Measurements from ENCODE around the gene RNF126. TPM values are rescaled to one million over a fixed set of nuclear protein-coding genes. Genes with fewer than 3 reads are reported as not detected.

RNF126 gene
- total RNA-seq, 1 donor from 2014 or later, result 53.0 TPM

DNA sequence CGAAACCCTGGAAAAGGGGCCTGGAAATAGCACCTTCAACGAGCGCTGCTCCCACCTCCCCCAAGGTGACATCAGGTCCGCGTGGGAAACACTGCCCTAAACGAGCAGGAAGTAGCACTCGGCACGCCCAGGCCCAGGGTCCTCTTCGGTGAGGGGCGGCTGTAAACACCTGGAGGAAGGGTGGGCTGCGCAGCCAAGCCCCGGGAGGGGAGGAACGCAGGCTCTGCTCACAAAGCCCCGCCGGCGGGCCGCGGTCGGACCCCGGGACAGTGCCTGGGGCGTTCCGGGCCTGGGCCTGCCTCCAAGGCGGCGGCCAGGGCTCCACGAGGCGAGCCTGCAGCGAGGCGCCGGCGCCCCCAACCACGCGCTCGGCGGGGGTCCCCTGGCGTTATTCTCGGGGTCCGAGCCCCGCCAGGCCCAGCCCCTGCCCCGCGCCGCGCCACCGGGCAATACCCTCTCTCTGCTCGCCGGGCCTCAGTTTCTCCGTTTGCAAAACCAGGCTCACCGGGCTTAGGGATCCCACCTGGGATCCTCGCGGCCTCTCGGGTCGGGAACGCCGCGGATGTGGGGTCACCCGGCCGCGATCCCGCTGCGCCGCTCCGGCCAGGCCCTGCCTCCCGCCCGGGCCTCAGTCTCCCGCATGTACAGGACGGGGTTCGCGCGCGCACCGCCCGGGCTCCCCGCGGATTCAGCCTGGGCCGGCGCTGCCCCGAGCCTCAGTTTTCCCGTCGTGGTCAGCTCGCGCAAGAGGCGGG is 630 bp downstream of the RNF126 start:
- peak; percentile 17 for ATAC-seq

DNA sequence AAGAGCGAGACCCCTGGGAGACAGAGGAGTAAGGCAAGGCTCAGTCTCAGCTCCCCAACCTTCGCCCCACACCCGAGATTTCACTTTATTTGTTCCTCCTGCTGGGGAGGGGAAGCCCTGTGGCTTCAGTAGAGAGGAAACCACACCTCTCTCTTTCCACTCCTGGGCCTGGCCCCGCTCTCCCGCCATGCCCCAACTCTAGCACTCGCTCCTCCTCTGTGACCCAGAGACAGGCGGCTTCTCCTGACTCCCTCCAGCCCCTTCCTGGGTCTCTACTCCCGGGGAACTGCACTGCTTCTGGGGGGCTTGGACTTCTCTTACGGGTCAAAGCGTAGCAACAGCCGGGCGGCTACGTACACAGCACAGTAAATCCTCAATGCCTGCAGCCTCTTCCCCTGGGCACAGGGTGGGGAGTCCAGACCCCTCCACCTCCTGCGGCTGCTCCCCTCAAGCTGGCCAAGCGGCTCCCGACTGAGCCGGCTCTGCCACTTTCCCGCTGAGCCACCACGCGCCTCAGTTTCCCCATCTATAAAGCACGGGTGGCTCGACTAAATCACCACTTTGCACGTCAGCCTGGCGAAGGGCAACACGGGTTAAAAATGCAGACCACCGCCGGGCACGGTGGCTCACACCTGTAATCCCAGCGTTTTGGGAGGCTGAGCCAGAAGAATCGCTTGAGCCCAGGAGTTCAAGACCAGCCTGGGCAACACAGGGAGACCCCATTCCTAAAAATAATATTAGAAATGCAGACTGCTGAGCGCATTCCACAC is 1.4 kb downstream of the RNF126 start:
- ATAC-seq, result peak; percentile 9

DNA sequence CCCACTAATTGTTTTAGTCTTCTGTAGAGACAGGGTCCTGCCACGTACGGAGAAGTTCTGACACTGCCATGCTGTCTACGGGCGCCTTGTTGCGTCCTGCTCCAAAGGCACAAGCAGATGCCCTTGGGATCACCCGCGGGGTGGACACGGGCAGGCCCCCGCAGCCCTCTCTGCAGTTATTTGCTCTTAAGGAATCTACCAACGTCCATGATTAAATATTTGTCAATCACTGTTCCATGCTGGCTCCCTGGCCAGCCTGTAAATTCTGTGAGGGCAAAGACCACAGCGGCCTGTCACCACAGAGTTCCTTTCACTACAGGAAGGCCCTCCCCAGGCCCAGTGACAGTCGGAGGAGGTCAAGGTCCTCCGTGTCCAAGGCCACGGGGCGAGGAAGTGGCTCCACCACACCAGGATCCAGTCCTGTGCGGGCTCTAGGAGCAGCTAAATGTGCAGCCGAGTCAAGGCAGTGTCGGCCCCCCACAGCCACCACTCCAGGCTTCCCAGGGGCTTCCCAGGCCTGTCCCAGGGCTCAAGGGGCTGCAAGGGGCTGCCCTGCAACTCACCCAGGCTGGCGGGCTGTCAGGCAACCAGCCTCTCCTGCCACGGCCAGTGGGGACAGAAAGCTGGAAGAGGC is 2.1 kb downstream of the RNF126 start:
- no peak for ATAC-seq

DNA sequence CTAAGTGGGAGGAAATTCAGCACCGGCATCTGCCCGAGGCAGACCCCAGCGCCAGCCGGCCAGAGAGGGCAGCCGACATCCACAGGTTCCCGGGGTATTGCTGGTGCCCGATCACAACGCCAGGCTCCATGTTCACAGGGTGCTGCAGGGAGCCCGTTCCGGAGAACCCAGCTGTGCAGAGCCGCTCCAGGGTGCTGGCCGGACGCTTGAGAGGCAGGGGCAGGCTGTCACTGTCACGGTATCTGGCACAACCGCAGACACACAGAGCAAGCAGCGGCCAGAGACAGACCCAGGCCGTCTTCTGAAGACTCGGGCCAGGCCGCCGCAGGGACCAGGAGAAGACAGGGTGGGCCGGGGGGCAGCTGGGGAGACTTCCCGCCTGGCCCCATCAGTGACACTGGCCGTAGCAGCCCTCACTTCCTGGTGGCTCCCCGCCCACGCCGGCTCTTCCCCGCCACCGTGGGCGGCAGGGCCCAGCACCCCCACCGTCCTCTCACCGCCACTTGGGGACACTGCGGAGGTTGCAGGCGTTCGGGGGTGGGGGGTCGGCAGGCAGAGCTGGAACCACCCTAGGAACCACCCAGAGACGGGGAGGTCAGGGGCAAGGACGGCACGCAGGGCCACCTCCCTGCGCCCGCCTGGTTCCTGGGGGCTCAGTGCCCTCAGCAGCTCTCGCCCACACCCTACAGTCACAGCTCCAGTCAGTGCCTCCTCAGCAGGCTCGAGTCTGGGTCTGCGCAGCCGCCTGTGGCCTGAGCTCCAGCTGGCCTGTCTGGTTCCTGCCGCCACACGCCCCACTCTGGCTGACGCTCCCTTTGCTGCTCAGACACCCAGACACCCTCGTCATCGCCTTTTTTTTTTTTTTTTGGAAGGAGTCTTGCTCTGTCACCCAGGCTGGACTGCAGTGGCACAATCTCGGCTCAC is 3.8 kb downstream of the RNF126 start:
- ATAC-seq, result peak; percentile 74

DNA sequence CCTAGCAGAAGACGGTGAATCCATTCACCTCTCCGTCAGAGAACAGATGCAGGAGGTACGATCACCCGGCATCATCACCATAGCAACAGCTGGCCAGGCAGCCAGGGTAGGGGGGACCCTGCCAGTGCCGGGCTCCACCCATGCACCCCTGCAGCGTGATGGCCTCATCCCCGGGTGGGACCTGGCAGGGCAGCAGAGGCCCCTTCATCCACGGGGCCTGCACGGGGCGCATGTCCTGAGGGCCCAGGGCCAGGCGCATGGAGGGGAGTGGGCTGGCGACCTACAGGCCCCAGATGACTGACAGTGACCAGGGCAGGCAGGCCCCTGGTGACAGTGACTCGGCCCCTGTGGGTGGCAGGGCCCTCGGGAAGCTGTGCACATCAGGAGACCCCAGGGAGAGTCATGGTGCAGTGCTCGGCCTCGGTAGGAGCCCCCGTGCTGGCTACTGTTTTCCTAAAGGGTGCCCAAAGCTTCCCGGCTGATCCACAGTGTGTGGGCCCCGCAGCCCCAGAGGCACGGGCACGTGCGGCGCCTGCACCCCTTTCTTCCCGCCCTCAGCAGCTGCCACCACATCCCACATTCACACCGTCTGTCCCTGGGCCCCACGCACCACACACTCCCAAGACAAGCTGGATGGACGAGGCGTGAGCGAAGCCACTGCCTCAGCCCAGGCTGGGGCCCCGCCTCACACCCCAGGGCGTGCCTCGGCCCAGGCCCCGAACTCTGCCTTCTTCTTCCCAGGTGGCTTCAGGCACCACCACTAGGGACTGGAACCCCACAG is 4.8 kb downstream of the RNF126 start:
- peak; percentile 35 for ATAC-seq

DNA sequence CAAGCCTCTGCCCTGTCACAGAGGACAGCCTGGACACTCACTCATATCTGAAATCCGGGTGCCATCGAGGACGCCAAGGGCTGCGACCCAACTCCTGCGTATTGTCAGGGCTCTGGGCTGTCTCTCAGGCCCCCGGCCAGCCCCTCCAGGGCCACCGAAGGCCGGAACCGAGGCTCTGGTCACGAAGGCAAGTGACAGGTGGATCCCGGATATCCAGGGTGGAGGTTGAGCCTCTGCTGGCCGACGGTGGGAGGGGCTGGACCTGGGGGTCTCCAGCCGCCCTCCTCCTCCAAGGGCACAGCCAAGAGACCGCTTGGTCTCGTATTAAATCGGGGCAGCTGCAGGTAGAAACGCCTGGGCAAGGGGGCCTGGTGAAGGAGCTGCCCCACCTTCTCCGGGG is 5.4 kb downstream of the RNF126 start:
- ATAC-seq, result no peak

DNA sequence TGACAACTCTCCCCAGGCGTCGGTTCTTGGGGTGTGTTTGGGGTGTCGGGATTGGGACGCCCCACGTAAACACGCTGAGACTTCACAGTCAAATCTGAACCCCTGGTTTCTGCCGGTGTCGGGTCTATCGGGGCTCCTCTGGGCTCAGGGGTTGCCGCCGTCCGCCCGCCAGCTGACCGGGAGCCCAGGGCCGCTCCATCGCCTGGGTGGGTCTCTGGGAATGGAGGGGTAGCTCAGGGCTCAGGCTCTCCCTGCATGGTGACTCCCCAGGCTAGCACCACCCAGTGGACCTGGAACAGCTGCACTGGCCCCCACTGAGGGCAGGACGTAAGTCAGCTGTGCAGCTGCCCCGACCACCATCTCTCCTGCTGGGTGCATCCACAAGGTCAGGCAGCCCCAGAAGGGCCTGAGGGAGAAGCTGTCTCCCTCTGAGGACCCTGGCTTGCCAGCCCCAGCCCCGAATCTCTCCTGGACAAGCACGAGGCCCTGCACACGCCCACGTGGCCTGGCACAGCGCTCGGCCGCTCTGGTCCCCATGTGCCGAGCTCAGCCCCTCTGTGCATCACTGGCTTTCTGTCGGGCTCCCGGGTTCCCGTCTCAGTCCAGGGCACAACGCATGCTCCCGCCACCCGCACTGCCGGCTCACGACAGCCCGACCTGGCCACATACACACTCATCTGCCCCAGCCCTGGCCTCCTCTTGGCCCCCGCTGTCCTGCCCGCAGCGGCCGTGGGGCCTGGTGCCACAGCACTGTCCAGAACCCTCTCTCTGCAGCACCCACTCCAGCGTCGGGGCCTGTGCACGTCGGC is 6.1 kb downstream of the RNF126 start:
- ATAC-seq, result no peak

DNA sequence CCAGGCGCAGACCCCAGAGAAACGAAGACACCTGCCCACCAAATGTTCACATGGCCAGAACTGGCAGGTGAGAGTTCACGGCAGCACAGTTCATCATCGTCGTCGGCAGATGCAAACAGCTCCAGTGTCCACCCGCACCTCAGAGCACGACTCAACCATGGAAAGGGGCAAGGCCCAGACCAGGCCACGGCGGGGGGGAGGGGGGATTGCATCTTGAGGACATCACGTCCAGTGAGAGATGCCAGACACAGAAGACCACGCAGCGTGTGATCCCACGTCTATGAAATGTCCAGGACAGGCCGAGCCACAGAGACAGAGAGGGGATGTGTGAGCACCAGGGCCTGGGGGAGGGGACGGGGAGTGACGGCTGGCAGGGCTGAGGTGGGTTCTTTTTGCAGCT is 7.3 kb downstream of the RNF126 start:
- ATAC-seq, result no peak

DNA sequence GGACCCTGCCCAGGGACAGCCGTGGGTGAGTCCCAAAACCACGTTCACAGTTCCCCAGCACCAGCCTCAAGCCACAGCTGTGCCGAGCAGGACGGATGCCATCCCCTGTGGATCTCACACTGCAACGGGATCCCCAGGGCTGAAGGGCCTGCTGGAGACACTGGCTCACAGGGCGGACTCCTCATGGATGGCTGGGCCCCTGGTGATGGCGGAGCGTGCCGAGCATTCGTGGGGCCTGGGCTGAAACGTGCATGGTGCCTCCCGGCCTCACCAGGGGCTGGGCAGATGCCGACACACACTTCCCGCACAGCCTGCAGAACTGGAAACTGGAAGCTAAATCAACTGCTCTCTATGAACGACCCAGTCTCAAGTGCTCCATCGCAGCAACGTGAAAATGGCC is 9.6 kb downstream of the RNF126 start:
- ATAC-seq, result no peak

DNA sequence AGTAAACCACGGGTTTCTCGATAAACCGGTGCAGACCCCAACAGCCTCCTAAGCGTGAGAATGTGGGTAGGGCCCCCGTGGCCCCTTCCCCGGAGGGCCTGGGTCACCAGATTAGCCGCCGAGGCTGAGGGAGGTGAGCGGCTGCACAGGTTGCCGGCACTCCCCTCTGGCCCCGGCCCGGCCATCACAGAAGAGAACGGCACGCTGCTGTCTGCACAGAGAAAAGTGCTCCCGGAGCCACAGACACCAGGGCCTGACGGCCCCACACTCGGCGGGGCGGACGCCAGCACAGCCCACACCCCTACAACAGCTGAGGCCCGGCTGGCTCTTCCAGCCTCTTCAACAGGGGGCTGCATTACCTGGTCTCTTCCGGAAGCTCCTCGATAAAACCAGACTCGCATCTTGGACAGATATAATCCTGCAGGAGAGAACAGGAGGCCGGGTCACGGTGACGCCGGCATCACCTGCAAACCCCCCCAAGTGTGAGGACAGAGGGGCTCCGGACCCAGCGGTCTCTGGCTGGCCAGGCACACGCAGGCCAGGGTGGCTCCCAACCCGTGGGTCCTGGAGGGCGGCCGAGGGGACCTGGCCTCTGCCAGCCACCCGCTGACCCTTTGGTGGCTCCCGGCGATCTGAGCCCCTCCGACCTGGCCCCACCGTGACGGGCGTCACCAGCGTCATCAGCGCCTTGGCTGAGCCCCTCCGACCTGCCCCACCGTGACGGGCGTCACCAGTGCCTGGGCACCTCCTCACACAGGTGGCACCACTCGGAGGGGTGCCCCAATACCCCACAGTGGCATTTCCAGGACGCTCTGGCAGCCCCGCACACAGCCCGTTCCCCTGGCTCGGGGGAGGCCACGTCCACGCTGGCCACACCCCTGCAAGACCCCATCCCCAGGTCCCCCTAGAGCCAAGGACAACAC is 10.3 kb downstream of the RNF126 start:
- no peak for ATAC-seq

DNA sequence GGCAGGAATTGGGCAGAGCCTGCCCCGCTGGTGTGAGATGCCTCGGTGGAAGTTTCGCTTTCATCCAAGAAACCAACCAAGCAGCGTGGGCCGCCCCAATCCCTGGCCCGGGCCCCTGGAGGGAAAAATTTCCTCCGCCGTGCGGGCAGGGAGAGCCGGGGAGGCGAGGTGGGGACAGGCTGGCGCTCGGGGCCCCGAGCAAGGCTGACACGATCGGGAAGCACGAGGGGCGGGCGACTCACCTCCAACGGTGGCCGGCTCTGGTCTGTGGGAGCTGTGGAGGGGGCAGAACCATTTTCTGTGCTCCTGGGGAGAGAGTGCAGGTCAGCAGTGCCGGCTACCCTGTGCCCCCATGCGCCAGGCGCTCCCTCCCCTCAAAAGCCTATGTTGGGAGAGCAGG is 11.0 kb downstream of the RNF126 start:
- ATAC-seq, result no peak

DNA sequence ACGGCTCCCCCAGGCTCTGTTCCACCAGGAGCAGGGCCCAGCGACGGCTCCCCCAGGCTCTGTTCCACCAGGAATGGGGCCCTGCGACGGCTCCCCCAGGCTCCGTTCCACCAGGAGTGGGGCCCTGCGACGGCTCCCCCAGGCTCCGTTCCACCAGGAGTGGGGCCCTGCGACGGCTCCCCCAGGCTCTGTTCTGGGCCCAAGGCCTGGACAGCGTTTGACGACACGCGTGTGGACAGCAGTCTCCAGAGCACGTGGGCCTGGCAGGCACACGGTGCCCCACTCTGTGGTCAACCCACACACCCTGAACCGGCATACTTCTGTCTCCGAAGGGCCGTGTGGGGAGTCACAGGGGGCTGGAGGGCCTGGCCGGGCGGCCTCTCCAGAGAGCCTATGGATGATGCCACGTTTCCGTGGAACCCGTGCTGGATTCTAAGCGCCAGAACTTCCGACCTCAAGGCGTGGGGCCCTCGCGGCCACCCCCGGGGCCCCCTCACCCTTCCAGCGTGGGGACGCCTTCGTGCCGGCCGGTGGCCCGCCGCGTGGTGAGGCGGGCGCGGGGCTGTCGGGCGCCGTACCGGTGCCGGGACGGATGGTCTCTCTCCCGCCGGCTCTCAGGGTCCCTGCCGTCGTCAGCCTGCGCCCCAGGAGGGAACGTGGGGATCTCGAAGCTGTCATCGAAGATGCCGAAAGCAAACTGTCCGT is 11.7 kb downstream of the RNF126 start:
- no peak for ATAC-seq

DNA sequence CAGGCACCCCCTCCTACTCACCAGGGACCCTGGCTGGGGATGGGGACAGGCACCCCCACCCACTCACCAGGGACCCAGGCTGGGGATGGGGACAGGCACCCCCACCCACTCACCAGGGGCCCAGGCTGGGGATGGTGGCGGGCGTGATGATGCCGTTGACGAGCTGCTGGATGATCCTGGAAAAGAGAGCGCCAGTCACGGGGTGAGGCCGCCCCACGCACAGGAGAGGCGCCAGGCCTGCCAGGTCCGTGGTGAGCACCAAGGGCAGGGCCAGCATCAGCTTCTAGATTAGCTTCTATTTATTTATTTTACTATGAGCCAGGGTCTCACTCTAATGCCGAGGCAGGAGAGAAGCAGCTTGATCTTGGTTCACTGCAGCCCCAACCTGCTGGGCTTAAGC is 12.9 kb downstream of the RNF126 start:
- ATAC-seq, result no peak

DNA sequence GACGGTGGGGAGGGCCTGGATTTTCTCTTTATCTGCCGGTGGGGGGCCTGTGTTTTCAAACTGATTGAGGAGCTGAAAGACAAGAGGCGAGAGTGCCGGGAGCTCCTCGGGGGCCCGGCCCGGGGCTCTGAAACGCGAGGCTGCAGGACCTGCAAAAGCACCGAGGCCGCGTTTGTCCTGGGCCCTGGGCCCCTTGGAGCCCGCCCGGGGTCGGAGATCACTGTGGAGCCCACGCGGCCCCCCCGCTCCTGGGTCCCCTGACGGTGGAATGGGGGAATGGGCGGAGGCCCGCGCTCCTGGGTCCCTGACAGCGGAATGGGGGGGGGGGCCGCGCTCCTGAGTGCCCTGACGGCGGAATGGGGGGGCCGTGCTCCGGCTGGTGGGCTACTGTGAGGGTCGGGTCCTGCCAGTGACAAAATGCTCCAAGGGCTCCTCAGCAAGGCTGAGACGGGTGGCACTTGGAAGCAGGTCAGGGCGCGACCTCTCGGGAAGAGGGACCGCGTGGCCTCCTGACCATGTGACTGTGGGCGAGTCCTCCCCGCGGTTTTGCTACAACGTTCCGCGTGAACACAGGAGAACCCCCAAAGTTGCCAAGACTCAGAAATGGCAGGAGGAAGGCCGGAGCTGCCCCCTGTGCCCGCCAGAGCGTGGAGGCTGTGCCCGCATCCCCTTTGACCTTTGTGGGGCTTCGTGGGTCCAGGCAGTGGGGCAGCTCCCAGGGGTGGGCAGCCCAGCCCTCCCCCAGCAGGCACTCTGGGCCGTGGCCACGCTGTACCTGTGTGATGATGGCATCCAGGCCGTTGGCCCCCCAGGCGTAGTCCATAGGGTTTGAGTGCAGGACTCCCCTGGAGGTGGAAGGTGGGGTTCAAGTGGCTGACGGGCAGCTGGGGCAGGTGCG is 13.9 kb downstream of the RNF126 start:
- no peak for ATAC-seq

DNA sequence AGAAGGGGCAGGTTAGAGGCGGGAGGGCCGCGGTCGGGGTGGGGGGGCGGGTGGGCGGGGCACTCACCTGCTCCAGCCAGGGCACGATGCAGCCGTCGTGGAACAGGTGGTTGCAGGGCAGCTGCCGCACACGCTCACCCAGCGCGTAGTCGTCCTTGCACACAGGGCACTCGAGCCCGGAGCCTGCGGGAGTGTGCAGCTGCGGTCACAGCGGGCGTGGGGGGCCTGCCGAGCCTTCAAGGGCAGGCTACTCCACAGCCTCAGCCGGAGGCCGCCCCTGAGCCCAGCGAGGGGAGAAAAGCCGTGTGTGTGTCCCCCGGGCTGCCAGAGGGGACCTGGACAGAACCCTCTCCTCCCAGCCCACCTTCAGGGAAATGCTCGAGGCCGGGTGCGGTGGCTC is 14.7 kb downstream of the RNF126 start:
- ATAC-seq, result no peak

DNA sequence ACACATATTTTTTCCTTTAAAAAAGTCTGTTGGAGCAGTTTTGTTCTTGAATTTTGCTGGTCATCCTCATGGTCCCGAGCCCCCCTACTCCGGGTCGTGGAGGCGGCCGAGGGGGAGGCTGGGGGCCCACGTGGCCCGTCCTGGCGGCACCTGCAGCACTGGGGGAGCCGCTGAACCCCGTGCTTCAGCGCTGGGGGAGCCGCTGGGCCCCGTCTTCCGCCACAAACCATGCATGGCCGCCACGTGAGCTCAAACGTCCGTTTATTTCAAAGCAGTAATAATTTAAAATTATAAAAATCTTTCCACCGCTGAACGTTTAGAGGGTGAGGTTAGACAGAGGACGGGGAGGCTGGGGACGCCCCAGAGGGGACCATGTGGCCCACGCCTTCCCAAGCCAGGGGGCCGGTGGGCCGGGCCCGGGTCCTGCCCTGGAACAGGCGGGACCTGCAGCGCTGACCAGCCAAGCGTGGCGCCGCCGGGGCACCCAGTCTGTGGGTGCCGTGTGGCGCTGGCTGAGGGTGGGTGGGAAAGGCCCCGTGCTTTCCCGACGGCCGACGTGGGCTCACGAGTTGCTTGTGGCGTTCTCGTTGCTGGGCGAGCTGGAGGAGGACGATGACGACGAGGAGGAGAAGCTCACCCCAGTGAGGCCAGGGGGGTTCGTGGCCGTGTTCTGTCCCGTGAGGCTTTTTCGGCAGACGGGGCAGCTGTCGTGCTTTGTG is 15.3 kb downstream of the RNF126 start:
- no peak for ATAC-seq

All from esophagus mucosa (tissue), 1 donor.